HG02678 (cell line): ENCODE data around the gene PPA2.
"Not testable (repeated sequence)": the region's sequence is repeated elsewhere in the genome, so short reads cannot be mapped to it uniquely, and the experiment has no call there.

Experiments used
- ATAC-seq: cut with Tn5 transposase; IDR thresholded peaks from one replicate; pipeline ENCODE4 v1.9.1; 2021; ENCODE audit warnings: mild to moderate bottlenecking, moderate library complexity; ENCODE audit not compliant: unreplicated experiment

The PPA2 gene

DNA sequence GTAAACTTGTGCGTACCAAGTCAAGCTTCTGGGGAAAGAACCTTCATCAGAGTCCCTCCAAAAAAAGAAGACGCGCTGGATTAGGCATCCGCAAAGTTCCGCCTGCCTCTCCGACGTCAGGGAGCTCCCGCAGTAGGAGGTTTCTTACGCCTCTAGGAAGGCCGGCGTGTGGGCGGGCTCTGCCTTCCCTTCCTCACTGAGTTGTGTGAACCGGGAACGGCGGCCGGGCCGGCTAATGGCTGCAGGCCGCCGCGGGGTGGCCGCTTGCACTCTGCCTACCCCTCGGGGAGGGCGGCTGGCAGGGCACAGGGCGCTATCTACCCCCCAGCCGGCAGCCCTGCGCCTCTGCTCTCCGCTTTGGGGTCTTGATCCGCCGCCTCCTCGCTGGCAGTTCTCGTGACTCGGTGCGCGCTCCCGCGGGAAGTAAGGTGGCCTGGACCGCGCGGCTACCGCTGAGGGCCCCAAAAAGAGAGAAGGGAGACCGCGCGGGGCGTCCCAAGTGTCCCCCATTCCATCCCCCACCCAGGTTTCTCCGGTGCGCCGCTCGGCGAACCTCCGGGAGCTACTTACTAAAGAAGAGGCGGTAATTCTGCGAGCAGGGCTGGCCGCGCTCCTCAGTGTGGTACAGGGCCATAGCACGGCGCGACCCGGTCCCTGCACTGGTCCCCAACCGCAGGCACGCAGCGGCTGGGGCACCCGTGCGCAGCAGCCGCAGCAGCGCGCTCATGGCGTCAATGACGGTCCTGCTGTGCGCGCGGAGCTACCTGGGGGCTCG lies at the start of gene PPA2:
Gene PPA2 (minus strand): TSS at position 739 of the 775 bp plus-strand sequence. CDS start 12 bp downstream, at position 727.
- ATAC-seq, result peak; percentile 86

DNA sequence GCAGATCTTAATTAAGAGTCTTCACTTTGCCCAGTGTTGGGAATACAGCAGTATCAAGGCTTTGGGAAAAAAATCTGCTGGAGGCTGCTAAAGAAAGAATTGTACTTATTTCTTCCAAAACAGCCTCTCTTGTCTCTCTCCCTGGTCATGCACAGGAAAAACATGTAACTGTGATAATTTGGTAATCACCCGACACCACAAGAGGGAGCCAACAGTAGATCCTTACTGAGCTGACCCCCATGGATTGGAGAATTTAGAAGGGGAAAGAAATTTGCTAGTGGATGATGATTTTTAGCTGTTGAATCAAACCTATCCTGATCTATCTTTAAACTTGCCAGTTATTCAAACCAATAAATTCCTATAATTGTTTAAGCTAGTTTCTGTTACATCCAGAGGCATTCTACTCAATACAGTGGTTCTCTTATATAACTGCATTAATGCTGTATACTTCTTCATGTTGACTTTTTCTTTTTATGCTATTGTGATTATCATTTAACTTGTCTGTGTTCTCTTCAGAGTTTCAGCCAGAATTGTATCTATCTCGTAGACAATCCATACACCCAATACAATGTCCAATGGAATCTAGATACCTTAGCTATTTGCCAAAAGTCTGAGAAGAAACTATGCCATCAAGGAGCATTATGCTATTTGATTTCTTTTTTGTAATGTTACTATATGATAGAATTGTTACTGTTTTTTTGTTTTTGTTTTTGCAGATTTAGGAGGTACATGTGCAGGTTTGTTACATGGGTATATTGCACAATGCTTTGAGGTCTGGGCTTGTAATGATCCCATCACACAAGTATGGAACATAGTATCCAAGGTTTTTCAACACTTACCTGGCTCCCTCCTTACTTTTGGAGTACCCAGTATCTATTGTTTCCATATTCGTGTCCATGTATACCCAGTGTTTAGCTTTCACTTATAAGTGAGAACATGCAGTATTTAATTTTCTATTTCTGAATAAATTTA lies 47.2 kb upstream of the PPA2 start:
- peak; percentile 71 for ATAC-seq

DNA sequence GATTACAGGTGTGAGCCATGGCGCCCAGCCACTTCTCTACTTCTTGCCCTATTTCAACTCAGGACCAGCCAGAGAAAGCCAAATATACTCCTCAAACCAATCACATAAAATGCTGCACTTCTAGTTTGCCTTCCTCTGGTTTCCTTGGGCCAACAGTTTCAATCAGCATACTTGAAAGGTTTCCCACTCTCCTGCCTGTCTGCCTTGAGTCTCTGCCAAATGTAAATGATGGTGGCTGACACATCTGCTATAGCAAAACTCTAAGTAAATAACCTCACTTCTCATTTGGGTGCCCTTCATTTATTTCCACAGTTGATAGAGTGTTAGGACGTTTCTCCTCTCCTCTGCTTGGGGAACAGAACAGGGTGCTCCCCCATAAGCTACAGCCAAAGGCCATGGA lies 36.4 kb upstream of the PPA2 start:
- ATAC-seq, result no peak

- ATAC-seq, result no peak
These were observed 35.9 kb upstream of the PPA2 start for GRCh38 chr4:105509714-105510113.

DNA sequence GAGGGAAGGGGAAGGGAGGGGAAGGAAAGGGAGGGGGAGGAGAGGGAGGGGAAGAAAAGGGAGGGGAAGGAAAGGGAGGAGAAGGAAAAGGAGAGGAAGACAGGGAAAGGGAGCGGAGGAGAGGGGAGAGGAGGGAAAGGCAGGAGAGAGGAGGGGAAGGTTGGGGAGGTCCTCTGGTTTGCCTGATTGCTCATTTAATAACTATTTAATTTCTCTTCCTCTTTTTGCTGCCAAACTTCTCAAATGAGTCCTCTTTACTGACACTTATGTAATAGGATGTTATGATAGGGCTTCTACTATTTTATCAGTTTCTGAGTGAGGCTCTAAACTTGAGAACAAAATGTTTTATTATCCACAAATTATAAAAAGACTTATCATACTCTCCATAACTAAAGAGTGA lies 35.4 kb upstream of the PPA2 start:
- peak; percentile 96 for ATAC-seq

GRCh38 chr4:105504744-105505143 lies 30.9 kb upstream of the PPA2 start:
- no peak for ATAC-seq

GRCh38 chr4:105503484-105503883 lies 29.6 kb upstream of the PPA2 start:
- no peak for ATAC-seq

GRCh38 chr4:105496899-105497298 lies 23.0 kb upstream of the PPA2 start:
- no peak for ATAC-seq

- ATAC-seq, result no peak
These were observed 21.8 kb upstream of the PPA2 start for GRCh38 chr4:105495667-105496066.

GRCh38 chr4:105490523-105490922 lies 16.7 kb upstream of the PPA2 start:
- ATAC-seq, result no peak

- ATAC-seq, result no peak
These were observed 10.0 kb upstream of the PPA2 start for GRCh38 chr4:105483840-105484239.

DNA sequence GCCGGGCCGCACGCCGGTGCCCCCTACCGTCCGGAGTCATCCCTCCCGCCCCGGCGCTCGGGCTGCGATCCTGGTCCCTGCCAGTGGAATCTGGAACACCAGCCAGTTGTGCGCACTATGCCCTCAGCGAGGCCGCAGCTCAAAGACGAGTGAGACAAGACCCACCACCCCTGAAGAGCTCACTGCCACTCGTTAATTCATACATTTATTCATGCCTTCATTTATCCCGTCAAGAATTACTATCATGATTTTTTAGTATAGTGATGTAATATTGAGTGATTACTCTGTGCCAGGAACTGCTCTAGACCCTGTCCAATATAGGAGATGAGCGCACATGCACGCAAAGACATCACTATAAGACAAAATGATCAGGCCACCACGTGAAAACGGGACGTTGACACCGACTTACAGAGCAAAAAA lies 247 bp upstream of the PPA2 start:
- peak; percentile 2 for ATAC-seq

DNA sequence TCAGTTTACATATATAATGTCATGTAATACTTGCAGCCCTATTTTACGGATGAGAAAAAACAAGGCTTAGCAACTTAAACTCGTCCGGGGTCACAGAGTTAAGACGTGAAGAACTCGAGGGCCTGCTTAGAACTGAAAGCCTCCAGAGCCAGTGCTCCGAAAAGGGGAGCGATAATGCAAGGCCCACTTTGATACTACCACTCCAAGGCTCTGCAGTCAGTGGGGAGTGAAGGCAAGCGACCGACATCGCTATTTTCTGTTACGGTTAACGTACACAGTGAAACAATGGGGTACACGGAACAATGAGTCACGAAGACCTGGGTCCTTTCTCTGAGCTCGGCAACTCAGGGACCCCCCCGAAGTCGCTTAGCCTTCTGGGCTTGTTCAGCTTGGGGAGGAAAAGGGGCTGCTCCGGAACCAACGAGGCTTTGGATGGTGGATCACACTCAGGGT lies 965 bp downstream of the PPA2 start:
- ATAC-seq, result no peak

- peak; percentile 37 for ATAC-seq
These were observed 2.2 kb downstream of the PPA2 start for GRCh38 chr4:105471566-105472176.

- no peak for ATAC-seq
These were observed 3.1 kb downstream of the PPA2 start for GRCh38 chr4:105470766-105471165.

- ATAC-seq, result no peak
These were observed 4.1 kb downstream of the PPA2 start for GRCh38 chr4:105469736-105470135.

DNA sequence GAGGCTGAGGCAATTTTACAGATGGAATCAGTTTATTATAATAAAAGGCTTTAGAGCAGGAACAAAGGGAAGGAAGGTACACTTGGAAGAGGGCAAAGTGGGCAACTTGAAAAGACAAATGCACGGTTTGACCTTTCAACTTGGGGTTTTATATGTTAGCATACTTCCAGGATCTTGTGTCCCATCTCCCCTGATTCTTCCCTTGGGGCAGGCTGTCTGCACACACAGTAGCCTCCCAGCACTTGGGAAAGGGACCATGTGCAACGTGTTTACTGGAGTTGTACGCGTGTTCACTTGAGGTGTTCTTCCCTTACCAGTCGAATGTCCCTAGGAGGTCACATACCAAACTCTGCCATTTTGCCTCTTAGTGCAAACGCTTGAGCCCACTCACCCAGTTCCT lies 7.3 kb downstream of the PPA2 start:
- no peak for ATAC-seq

GRCh38 chr4:105464563-105464962 lies 9.3 kb downstream of the PPA2 start:
- not testable (repeated sequence) for ATAC-seq

GRCh38 chr4:105462576-105462975 lies 11.3 kb downstream of the PPA2 start:
- ATAC-seq, result no peak

DNA sequence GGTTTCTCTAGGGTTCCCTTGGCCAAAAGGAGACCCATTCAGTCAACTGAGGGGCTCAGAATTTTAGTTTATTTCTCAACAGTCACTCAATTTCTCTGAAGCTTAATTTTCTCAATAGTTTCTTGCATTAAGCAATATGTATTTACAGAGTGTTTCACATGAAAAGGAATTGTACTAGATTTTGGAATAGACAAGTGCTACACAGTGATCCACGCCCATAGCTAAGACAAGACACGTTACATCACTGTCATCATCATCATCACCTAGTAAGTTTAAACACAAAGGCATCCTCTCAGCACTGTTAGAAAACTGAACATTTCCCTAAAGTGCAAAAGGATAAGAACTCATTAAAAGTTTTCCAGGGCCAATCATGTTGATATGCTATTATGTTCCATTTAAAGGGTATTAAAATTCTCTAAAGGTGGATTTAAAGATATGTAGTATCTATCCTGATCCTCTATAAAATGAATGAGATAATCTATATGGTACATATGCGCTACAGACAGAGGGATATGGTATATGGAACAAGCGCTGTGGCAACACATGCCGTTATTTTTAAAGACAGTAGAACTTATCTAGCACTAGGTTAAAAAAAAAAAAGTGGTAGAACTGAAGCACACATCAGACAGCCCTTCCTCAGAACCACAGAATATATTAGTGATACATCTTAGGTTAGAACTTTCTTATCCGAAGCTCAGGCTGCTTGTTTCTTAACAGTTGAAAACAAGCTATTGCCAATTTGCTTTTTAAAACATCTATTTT lies 12.1 kb downstream of the PPA2 start:
- peak; percentile 3 for ATAC-seq
